RWPE2 (cell line): ENCODE results near the gene SLC12A4.

Experiments
- ATAC-seq: fragments of 200-7000 bp; cut with Tn5 transposase; 3 replicates; pipeline ENCODE4 v1.9.1; 2021; ENCODE audit warnings: low read depth
- DNase-seq: peaks from one replicate; pipeline ENCODE4 v3.0.0-alpha.2; 2020; ENCODE audit warnings: low spot score
- H3K27ac ChIP-seq: fragments of 450-650 bp; 2 replicates; pipeline ENCODE4 v1.5.1; 2017; ENCODE audit warnings: mild to moderate bottlenecking; ENCODE audit not compliant: poor library complexity, severe bottlenecking
- H3K27me3 ChIP-seq: fragments of 250-450 bp; sonication (Bioruptor Pico); 2 replicates; pipeline ENCODE4 v1.5.1; 2021; ENCODE audit warnings: mild to moderate bottlenecking, moderate library complexity; ENCODE audit not compliant: insufficient read depth, poor library complexity, severe bottlenecking
- H3K36me3 ChIP-seq: fragments of 250-450 bp; sonication (Bioruptor Pico); 2 replicates; pipeline ENCODE4 v1.5.1; 2020; ENCODE audit warnings: low read depth, mild to moderate bottlenecking, moderate library complexity
- H3K4me1 ChIP-seq: fragments of 250-450 bp; sonication (Bioruptor Pico); 2 replicates; pipeline ENCODE4 v1.5.1; 2021; ENCODE audit warnings: mild to moderate bottlenecking, moderate library complexity; ENCODE audit not compliant: insufficient read depth, poor library complexity, severe bottlenecking
- H3K4me3 ChIP-seq: fragments of 250-450 bp; sonication (Bioruptor Pico); 2 replicates; pipeline ENCODE4 v1.5.1; 2021; ENCODE audit warnings: mild to moderate bottlenecking, moderate library complexity; ENCODE audit not compliant: severe bottlenecking
- H3K9me3 ChIP-seq: fragments of 250-450 bp; sonication (Bioruptor Pico); 2 replicates; pipeline ENCODE4 v1.5.1; 2021; ENCODE audit warnings: mild to moderate bottlenecking, moderate library complexity; ENCODE audit not compliant: severe bottlenecking
- TF ChIP-seq, protein P1 (sequence below): fragments of 450-650 bp; IDR thresholded peaks from one replicate; pipeline ENCODE4 v1.5.1; 2017; ENCODE audit warnings: mild to moderate bottlenecking, moderate library complexity; ENCODE audit not compliant: poor library complexity, severe bottlenecking

The SLC12A4 gene

GRCh38 chr16:67933805-67934204 is 34.6 kb downstream of the SLC12A4 start:
- H3K4me1 ChIP-seq = no peaks in the 10 kb centered on the region
- no peaks in the 10 kb centered on the region for H3K27me3 ChIP-seq
- ATAC-seq (no peak), DNase-seq (no peak)
- TF ChIP-seq, protein P1, sequence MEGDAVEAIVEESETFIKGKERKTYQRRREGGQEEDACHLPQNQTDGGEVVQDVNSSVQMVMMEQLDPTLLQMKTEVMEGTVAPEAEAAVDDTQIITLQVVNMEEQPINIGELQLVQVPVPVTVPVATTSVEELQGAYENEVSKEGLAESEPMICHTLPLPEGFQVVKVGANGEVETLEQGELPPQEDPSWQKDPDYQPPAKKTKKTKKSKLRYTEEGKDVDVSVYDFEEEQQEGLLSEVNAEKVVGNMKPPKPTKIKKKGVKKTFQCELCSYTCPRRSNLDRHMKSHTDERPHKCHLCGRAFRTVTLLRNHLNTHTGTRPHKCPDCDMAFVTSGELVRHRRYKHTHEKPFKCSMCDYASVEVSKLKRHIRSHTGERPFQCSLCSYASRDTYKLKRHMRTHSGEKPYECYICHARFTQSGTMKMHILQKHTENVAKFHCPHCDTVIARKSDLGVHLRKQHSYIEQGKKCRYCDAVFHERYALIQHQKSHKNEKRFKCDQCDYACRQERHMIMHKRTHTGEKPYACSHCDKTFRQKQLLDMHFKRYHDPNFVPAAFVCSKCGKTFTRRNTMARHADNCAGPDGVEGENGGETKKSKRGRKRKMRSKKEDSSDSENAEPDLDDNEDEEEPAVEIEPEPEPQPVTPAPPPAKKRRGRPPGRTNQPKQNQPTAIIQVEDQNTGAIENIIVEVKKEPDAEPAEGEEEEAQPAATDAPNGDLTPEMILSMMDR = no peak
- H3K36me3 ChIP-seq = peaks cover 10% of the 10 kb centered on the region
- H3K4me3 ChIP-seq = no peak overlapping the region
- H3K9me3 ChIP-seq = no peaks in the 10 kb centered on the region
- no peak overlapping the region for H3K27ac ChIP-seq

DNA sequence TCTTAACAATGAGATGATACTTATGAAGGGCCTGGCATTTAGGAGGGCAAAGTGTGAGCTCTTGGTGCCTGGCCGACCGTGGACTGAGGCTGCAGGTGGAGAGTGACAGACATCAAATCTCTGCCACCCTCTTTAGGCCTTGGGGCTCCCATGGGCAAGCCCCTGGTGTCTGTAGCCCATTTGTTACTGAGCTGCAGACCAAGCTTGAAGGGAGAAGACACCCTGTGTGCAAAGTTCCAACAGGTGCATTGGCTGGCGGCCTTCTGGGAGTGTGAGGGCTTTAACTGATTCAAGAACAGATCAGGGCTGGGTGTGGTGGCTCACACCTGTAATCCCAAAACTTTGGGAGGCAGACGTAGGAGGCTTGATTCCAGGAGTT is 36.0 kb downstream of the SLC12A4 start:
- TF ChIP-seq, protein P1 = no peak
- Histone ChIP-seq H3K27ac (no peak overlapping the region), H3K36me3 (peaks cover 23% of the 10 kb centered on the region)

DNA sequence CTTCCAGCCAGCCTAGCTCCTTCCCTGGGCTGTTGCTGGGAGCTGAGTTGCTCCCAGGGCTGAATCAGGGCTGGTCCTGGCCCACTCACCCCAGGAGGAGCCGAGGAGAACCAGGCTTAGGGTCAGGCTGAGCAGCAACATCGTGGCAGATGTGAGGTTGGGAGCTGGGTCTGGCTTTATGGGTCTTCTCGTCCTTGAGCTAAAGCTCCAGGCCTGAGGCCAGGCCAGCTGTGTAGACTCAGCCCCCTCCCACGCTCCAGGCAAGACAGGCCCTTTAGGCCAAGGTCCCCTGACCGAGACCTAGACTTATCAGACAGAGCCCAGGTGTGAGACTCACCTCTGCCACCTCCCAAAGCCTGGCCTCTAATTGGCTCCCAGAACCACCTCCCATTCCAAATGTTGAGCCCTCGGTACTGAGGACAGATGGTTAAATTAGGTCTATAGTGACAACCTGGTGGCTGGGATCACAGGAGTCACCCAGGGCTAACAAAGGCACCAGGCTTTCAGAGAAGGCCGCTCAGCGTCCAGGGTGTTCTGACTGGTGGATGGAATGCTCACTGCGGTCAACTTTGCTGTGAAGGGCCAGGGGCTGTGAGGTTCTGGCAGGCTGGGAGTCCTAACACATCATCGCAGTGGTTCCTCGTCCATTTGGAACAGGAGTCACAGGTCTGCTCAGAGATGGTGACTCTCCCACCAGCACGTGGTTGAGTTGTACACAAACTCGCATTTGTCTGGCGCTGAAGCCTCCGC is 36.5 kb downstream of the SLC12A4 start, which contains the start of gene CTRL:
TSS of gene CTRL (minus strand) at position 151 of the 750 bp plus-strand sequence. CDS start at position 141, 10 bp downstream.
- no peak within 1 kb of the TSS for H3K4me3 ChIP-seq
- no peaks in the 10 kb centered on the region for H3K9me3 ChIP-seq
- peaks cover 24% of the 10 kb centered on the region for H3K36me3 ChIP-seq
- H3K4me1 ChIP-seq = no peaks in the 10 kb centered on the region
- TF ChIP-seq, protein P1 = no peak
- DNase-seq = no peak
- no peaks in the 10 kb centered on the region for H3K27me3 ChIP-seq
- no peak for ATAC-seq
- no peak within 1 kb of the TSS for H3K27ac ChIP-seq

More for the DNA sequence above, 36.0 kb downstream of the SLC12A4 start:
- no peaks in the 10 kb centered on the region for H3K4me1 ChIP-seq
- no peak overlapping the region for H3K4me3 ChIP-seq
- ATAC-seq (no peak), DNase-seq (no peak)
- H3K27me3 ChIP-seq = no peaks in the 10 kb centered on the region
- H3K9me3 ChIP-seq = no peaks in the 10 kb centered on the region

DNA sequence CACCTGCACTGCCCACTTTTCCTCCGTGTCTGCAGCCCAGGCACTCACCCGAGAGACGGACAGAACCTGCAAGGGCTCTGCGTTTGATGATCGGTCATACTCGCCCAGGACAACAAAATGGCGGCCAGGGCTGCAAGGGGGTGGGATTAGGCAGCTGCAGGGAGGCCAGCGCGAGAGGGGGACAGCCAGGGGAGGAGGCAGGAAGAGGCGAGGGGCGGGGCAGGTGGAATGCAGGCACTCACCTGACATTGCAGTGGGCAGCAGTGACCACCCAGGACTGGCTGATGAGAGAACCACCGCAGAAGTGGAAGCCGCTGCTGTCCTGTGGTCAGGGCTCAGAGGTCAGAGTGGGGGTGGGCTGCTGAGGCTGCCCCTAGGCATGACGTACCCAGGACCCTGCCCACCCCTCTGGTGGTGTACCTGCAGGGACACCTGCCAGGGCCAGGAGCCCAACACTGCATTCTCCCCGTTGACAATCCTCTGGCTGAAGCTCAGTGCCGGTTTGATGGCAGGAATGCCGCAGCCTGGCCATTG is 37.7 kb downstream of the SLC12A4 start:
- H3K4me1 ChIP-seq = peaks cover under 1% of the 10 kb centered on the region
- no peaks in the 10 kb centered on the region for H3K9me3 ChIP-seq
- no peaks in the 10 kb centered on the region for H3K27me3 ChIP-seq
- no peak for ATAC-seq
- no peak overlapping the region for H3K4me3 ChIP-seq
- peaks cover 24% of the 10 kb centered on the region for H3K36me3 ChIP-seq
- H3K27ac ChIP-seq = no peak overlapping the region
- DNase-seq = no peak
- TF ChIP-seq, protein P1 = no peak

- TF ChIP-seq, protein P1 = no peak
- Histone ChIP-seq H3K27ac (no peak overlapping the region), H3K4me3 (no peak overlapping the region), H3K36me3 (peaks cover 24% of the 10 kb centered on the region), H3K9me3 (no peaks in the 10 kb centered on the region), H3K27me3 (no peaks in the 10 kb centered on the region), H3K4me1 (peaks cover 4% of the 10 kb centered on the region)
- DNase-seq (no peak), ATAC-seq (no peak)
Observed at GRCh38 chr16:67930191-67930590, 38.2 kb downstream of the SLC12A4 start.
